Fibroblast of gingiva (primary cell): ENCODE data around the gene NUP54.

Experiments
- DNase-seq: peaks from one replicate; pipeline ENCODE4 v3.0.0-alpha.2; 2011; ENCODE audit warnings: low read depth

The NUP54 gene

GRCh38 chr4:76147454-76148141, 599 bp downstream of the NUP54 start:
- DNase-seq, result peak; percentile 72

- DNase-seq, result no peak
Observed at GRCh38 chr4:76144546-76144945, 3.7 kb downstream of the NUP54 start.

GRCh38 chr4:76141241-76141640, 7.0 kb downstream of the NUP54 start:
- no peak for DNase-seq

GRCh38 chr4:76127754-76128153, 20.4 kb downstream of the NUP54 start:
- DNase-seq, result no peak

GRCh38 chr4:76125816-76126215, 22.4 kb downstream of the NUP54 start:
- no peak for DNase-seq

GRCh38 chr4:76120199-76120598, 28.0 kb downstream of the NUP54 start:
- no peak for DNase-seq

- no peak for DNase-seq
Observed at GRCh38 chr4:76117536-76117935, 30.7 kb downstream of the NUP54 start.

GRCh38 chr4:76116821-76117220, 31.4 kb downstream of the NUP54 start:
- DNase-seq, result no peak

GRCh38 chr4:76108467-76109181, 39.6 kb downstream of the NUP54 start:
- peak; percentile 29 for DNase-seq

GRCh38 chr4:76106442-76106841, 41.8 kb downstream of the NUP54 start:
- DNase-seq, result no peak

- no peak for DNase-seq
Observed at GRCh38 chr4:76105652-76106051, 42.5 kb downstream of the NUP54 start.

GRCh38 chr4:76096076-76096475, 52.1 kb downstream of the NUP54 start:
- DNase-seq, result no peak

- DNase-seq, result no peak
Observed at GRCh38 chr4:76095568-76095967, 52.6 kb downstream of the NUP54 start.

GRCh38 chr4:76091052-76091451, 57.1 kb downstream of the NUP54 start:
- DNase-seq, result no peak

- DNase-seq, result peak; percentile 41
Observed at GRCh38 chr4:76090241-76090691, 57.9 kb downstream of the NUP54 start.

GRCh38 chr4:76088719-76089118, 59.5 kb downstream of the NUP54 start:
- DNase-seq, result no peak

- DNase-seq, result peak; percentile 38
Observed at GRCh38 chr4:76087007-76087769, 61.0 kb downstream of the NUP54 start.

- no peak for DNase-seq
Observed at GRCh38 chr4:76084542-76084941, 63.7 kb downstream of the NUP54 start.

GRCh38 chr4:76083386-76083988, 64.7 kb downstream of the NUP54 start:
- no peak for DNase-seq

GRCh38 chr4:76078033-76078613, 70.1 kb downstream of the NUP54 start:
- DNase-seq, result peak; percentile 5

GRCh38 chr4:76074993-76075600, 73.1 kb downstream of the NUP54 start:
- no peak for DNase-seq

GRCh38 chr4:76074468-76074867, 73.7 kb downstream of the NUP54 start, which contains the start of gene ART3:
TSS of gene ART3 (plus strand) at chr4:76074709. CDS start at chr4:76075890, 1,181 bp downstream.
- no peak for DNase-seq
